HG02884 (cell line): ENCODE data around the gene HSD17B2.

Experiments
- ATAC-seq: cut with Tn5 transposase; IDR thresholded peaks from one replicate; pipeline ENCODE4 v1.9.1; 2021; ENCODE audit warnings: mild to moderate bottlenecking, moderate library complexity; ENCODE audit not compliant: unreplicated experiment

Gene HSD17B2

DNA sequence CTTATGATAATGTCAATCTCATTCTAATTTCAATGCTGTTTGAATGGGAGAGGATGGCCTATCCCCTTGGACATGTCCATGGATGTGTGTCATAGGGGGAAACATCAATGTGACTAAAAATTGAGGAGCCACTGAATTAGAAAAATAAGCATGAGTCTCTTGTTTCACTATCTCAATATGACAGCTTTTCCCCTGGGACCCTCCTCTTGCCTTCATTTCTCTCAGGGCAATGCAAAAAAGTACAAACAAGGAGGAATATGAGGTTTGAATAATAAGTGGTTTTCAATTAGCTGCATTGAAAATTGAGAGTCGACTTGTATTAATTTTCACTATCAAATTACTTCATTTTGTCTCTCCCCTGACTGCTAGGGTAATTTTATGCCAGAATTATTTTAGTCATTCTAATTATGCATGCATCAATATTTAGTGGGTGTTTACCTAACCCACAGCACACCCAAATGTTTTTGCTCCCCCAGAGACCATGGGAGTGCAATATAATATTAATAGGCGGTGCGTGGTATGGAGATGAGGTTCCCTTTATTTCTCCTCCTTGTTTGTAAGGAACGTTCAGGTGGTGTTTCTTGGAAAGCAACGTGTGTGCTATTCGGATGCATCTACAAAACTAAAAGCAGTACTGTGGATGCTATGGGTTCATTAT, 17.0 kb upstream of the HSD17B2 start:
- no peak for ATAC-seq

- ATAC-seq = no peak
Measured at GRCh38 chr16:82019535-82019934, 15.5 kb upstream of the HSD17B2 start.

- ATAC-seq = no peak
Measured at GRCh38 chr16:82020051-82020450, 15.0 kb upstream of the HSD17B2 start.

- no peak for ATAC-seq
Measured at GRCh38 chr16:82023206-82023605, 11.8 kb upstream of the HSD17B2 start.

GRCh38 chr16:82024316-82024715, 10.7 kb upstream of the HSD17B2 start:
- ATAC-seq = no peak

GRCh38 chr16:82024883-82025282, 10.2 kb upstream of the HSD17B2 start:
- ATAC-seq = no peak

DNA sequence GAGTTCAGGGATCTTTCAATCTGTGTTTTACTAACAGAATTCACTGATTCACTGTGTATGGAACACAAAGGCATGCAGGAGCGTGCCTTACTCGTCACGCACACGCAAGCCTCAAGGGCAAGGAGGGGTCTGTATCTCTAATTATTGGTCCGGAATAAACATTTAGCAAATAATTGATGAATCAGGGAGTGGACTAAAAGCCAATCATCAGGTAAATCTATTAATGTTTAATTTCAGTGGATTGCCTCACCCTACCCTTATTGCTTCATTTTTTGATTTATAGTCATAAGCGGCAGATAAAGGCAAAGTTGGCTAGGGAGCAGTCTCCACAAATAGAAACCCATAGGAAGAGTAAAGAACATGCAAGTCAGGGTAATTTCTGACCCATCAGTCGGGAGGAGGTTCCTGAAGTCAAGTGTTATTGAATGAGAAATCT, 7.4 kb upstream of the HSD17B2 start:
- ATAC-seq = no peak

GRCh38 chr16:82031116-82032084, 3.7 kb upstream of the HSD17B2 start:
- no peak for ATAC-seq

DNA sequence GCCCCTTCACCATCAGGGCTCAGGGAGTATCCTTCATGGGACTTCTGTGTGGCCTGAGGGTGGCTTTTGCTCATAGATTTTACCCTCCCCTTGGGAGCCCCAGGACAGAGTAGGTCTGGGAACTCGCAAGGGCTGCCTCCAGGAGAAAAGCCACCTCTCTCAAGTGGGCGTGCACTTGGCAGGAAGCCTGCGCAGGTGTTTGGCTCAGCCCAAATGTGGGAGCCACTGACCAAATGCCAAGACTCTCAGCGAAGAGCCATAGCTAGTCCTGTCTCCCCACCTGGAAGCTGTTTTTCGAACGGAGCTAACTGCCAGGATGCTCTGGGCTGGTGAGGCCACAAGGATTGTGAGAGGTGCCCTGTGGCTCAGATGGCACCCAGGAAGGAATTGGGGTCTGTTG, 2.0 kb upstream of the HSD17B2 start:
- no peak for ATAC-seq

DNA sequence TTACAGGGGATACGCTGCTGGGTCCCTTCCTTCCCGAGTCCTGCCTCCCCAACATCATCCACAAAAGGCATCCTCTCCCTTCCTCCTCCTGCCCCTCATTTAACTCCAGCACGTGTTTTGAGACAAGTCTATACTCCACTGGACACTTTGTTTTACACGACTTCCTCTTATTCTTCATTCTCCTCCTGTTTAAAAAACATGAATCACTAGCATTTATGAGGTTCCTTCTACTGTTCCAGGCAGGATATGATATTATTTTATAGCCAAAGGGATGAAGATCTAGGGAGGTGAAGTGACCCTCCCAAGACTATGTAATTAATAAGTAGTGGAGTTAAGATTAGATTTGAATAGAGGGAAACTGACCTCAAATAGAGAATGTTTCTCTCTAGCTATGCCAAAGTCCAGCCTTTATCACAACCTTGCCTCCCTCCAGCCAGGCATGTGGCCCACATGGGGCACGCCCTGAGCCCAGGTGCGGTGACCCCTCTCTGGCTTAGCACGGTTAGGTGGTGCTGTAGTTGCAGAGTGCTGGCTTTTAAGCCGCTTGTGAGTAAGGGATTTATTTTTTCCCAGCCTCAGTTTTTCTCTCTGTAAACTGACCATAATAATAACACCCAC, 1.3 kb upstream of the HSD17B2 start:
- ATAC-seq = no peak

- no peak for ATAC-seq
Measured at GRCh38 chr16:82037251-82037650, 2.2 kb downstream of the HSD17B2 start.

DNA sequence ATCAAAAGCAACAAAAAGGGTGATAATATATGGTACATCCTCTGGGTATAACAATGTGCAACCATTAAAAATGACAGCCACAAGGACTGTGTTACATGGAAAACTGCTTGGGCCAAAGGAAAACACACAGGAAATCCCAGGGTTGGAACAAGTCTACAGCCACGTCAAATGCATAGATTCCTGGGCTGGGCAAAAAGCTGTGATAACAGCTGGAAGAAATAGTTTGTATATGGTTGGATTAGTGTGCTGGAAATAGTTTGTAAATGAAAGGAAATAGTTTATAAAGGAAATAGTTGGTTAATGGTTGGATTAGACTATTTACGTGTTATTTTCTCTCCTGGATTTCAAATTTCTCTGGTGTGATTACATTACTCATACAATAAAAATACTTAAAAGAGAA, 2.6 kb downstream of the HSD17B2 start:
- no peak for ATAC-seq

DNA sequence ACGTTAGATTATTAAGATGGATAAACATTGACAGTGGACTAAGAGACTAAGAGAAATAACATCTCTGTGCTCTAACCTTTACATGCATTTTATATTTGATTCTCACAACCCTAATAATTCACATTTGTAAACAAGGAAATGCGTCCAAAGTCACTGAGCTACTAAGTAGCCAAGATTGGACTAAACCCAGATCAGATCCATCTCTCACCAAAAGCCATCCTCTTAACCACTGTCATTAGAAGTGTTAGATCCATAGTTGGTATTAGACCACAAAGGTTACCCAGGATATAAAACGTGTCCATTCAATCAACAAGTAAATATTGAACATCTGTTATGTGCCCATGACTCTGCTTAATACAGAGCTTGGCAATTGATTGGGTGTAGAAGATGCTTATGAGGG, 5.2 kb downstream of the HSD17B2 start:
- no peak for ATAC-seq

GRCh38 chr16:82041542-82041941, 6.5 kb downstream of the HSD17B2 start:
- no peak for ATAC-seq

GRCh38 chr16:82042144-82042543, 7.1 kb downstream of the HSD17B2 start:
- ATAC-seq = no peak

DNA sequence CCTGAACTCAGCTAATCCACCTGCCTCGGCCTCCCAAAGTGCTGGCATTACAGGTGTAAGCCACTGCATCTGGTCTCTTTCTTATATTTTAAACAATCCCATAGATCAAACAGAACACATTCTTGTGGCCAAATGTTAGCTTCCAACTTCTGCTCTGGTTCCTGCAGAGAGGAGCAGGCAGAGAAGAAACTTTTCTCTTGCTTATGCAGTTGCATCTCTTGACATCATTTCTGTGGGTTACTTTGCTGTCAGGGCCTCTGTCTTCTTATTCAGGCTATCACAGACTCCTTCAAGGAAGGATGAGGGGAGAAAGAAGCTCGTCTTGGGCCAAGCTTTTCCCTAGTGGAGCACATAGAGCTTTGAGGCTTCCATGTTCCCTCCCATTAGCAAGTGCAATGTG, 7.8 kb downstream of the HSD17B2 start:
- ATAC-seq = no peak

- no peak for ATAC-seq
Measured at GRCh38 chr16:82043680-82044584, 8.9 kb downstream of the HSD17B2 start.

DNA sequence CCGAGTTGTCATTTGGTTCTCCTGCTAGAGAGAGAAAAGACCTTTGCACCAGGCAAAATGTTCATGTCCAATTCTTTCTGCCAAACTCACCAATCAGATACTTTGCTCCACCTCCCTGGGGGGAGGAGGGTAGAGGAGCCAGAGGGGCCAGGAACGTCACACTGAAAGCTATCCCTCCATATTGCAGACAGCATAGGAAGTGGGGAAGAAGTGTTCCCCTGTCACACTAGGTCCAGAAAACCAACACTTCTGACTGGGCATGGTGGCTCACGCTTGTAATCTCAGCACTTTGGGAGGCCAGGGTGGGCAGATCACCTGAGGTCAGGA, 9.5 kb downstream of the HSD17B2 start:
- no peak for ATAC-seq

GRCh38 chr16:82045465-82045864, 10.4 kb downstream of the HSD17B2 start:
- no peak for ATAC-seq

DNA sequence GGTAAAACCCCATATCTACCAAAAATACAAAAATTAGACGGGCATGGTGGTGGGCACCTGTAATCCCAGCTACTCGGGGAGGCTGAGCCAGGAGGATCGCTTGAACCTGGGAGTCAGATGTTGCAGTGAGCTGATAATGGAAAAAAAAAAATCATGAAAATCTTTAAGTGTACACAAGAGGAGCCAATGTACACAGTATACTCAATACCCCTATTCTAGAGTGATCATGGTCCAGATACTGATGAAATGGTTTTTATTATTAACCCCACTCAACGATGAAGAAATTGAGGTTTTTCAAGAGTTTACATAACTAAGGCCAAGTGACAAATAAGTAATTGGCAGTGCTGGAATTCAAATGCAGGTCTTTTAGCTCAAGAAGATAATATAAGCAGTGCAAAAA, 11.5 kb downstream of the HSD17B2 start:
- ATAC-seq = no peak

DNA sequence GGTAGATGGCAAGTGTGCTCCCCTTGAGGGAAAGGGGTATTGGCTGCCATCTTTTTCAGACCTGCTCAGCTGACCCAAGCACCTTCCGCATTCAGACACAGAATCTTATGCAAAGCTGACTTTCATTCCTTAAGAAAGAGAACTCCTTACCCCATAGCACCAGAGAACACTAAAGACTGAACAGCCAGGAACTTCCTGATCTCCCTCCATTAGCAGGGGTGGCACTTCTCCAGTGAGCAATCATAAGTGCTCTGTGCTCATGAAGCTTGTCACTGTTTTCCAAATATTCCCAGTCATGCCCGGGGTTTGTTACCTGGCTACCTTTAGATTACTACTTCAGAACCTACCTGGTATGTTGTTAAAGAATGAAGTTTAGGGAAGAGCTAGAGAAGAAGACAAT, 11.9 kb downstream of the HSD17B2 start:
- no peak for ATAC-seq
